GM12878 (cell line): ENCODE measurements around the gene LRGUK. TPM values are rescaled to one million over a fixed set of nuclear protein-coding genes. Genes with fewer than 3 reads are reported as not detected.

Experiments used
- GATAD2B ChIP-seq: fragments of 450-650 bp; conservative IDR thresholded peaks from 2 replicates; pipeline ENCODE4 v1.6.1; 2017; ENCODE audit warnings: low read depth, mild to moderate bottlenecking, moderate library complexity
- HDAC6 ChIP-seq: fragments of 200-600 bp; sonication (generic); IDR thresholded peaks from one replicate; pipeline ENCODE4 v1.8.0; 2017; ENCODE audit warnings: antibody characterized with exemption; ENCODE audit not compliant: unreplicated experiment
- HSF1 ChIP-seq: fragments of 150-350 bp; IDR thresholded peaks from 2 replicates; pipeline ENCODE4 v1.6.1; 2014; ENCODE audit warnings: mild to moderate bottlenecking, low read depth, low read length
- MYB ChIP-seq: fragments of 150-350 bp; IDR thresholded peaks from 2 replicates; pipeline ENCODE4 v1.6.1; 2014; ENCODE audit warnings: mild to moderate bottlenecking, low read depth, low read length, borderline replicate concordance
- PAX5 ChIP-seq: IDR thresholded peaks from 2 replicates; pipeline ENCODE4 v1.6.1; 2011; ENCODE audit warnings: low read depth, low read length, borderline replicate concordance
- POLR2AphosphoS2 ChIP-seq: IDR thresholded peaks from 2 replicates; pipeline ENCODE4 v1.6.1; 2011; ENCODE audit warnings: low read depth, mild to moderate bottlenecking, low read length, improper control_type of control experiment, moderate library complexity
- STAT1 ChIP-seq: fragments of 450-650 bp; conservative IDR thresholded peaks from 2 replicates; pipeline ENCODE4 v1.6.1; 2014; ENCODE audit warnings: antibody characterized with exemption, mild to moderate bottlenecking
- ZSCAN29 ChIP-seq: fragments of 450-650 bp; IDR thresholded peaks from 2 replicates; pipeline ENCODE4 v1.6.1; 2017; ENCODE audit warnings: mild to moderate bottlenecking, moderate library complexity
- polyA plus RNA-seq, 11 experiments: library from polyadenylated mRNA; depleted of rRNA in 4 of 11; unstranded in 6 of 11; stranded (reverse) in 5 of 11; fragments of >200 nt; fragmentation: Nextera tagmentation in 4 of 11; fragmentation: Illumina TruSeq in 1 of 11; extraction: Ambion mirVana in 4 of 11; extraction: Trizol in 1 of 11; gene quantifications; 1 replicate in 1 of 11; 2 replicates in 10 of 11; pipeline versions ENCODE4 v1.2.1 to v1.2.3, GENCODE V29; 2011 to 2016; ENCODE audit warnings: inconsistent platforms in 2 of 11, missing spikeins in 2 of 11, low read depth in 1 of 11
- total RNA-seq, 4 experiments: library from RNA; depleted of rRNA in 3 of 4; stranded (reverse); fragments of >200 nt in 3 of 4; fragmentation: Illumina TruSeq in 1 of 4; extraction: Trizol in 1 of 4; gene quantifications; 2 replicates each; pipeline versions ENCODE4 v1.2.1 to v1.2.3, GENCODE V29; 2013 to 2021
- TF ChIP-seq, protein P1 (sequence below), 3 experiments: IDR thresholded peaks in 2 of 3; conservative IDR thresholded peaks in 1 of 3; 2 replicates each; pipeline ENCODE4 v1.5.1; 2011; ENCODE audit warnings: low read depth in 3 of 3, low read length in 3 of 3, mild to moderate bottlenecking in 3 of 3, control low read depth in 2 of 3, moderate library complexity in 2 of 3, inconsistent platforms in 1 of 3, mixed read lengths in 1 of 3; ENCODE audit not compliant: control insufficient read depth in 2 of 3, insufficient read depth in 1 of 3; ENCODE audit errors: extremely low read depth in 1 of 3

LRGUK gene
- total and polyA plus RNA-seq, 10 of the 15 experiments (the other 5 are each of a cell fraction or from before 2014, with no cell fraction given), result 0.04 to 0.14 (median 0.08) TPM; not detected in 3

GRCh38 chr7:134298902-134299683 is 172.0 kb downstream of the LRGUK start (continued):
- TF ChIP-seq HSF1 (no peak), PAX5 (no peak), ZSCAN29 (no peak), POLR2AphosphoS2 (no peak), GATAD2B (no peak), MYB (no peak), STAT1 (no peak), HDAC6 (no peak)
- TF ChIP-seq, protein P1, sequence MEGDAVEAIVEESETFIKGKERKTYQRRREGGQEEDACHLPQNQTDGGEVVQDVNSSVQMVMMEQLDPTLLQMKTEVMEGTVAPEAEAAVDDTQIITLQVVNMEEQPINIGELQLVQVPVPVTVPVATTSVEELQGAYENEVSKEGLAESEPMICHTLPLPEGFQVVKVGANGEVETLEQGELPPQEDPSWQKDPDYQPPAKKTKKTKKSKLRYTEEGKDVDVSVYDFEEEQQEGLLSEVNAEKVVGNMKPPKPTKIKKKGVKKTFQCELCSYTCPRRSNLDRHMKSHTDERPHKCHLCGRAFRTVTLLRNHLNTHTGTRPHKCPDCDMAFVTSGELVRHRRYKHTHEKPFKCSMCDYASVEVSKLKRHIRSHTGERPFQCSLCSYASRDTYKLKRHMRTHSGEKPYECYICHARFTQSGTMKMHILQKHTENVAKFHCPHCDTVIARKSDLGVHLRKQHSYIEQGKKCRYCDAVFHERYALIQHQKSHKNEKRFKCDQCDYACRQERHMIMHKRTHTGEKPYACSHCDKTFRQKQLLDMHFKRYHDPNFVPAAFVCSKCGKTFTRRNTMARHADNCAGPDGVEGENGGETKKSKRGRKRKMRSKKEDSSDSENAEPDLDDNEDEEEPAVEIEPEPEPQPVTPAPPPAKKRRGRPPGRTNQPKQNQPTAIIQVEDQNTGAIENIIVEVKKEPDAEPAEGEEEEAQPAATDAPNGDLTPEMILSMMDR (IDR thresholded peaks at IDR 0.05 in 2 of 3, conservative IDR thresholded peaks at IDR 0.05 in 1 of 3; ENCODE audit: control insufficient read depth in 2 of 3, extremely low read depth in 1 of 3, insufficient read depth in 1 of 3, low read depth in 3 of 3, low read length in 3 of 3), result no peak
- TF ChIP-seq, all 136 proteins: peak for 0
